ELF-1 (cell line): ENCODE data around the gene TMC7.

Source experiments
- DNase-seq: peaks from one replicate; pipeline ENCODE4 v3.0.0-alpha.2; 2016; ENCODE audit warnings: low read depth, low spot score

The TMC7 gene

DNA sequence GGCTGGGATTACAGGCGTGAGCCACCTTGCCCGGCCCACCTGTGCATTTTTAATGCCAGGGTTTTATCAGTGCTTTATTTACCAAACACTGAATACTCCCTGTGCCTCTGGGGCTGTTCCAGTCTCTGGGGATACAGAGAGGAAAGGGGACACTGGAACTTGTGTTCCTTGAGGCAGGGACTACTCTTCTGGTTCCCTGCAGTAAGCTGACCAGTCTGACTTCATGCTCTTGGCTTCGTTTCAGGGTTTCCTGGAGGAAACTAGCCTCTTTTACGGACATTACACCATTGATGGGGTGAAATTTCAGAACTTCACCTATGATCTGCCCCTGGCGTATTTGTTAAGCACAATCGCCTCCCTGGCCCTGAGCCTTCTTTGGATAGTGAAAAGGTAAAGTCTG is 46.2 kb downstream of the TMC7 start:
- DNase-seq, result peak; percentile 47

GRCh38 chr16:19031738-19032137 is 48.0 kb downstream of the TMC7 start:
- no peak for DNase-seq

GRCh38 chr16:19033761-19034160 is 50.0 kb downstream of the TMC7 start:
- no peak for DNase-seq

GRCh38 chr16:19040400-19040799 is 56.7 kb downstream of the TMC7 start:
- no peak for DNase-seq

DNA sequence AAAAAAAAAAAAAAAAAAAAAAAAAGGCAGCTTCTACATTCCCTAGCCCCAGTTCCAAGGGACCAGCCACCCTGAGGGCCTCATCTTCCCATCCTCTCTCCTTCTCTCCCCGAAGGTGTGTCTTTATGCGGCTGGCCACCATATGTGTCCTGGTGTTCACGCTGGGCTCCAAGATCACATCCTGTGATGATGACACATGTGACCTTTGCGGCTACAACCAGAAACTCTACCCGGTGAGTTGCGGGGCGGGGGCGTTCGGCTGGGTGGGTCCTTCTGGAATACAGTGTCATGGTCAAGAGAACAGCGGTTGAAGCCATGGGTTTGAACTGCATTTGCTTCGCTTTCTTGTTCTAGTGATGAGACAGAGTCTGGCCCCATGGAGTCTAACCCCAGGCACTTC is 61.0 kb downstream of the TMC7 start:
- DNase-seq, result no peak

GRCh38 chr16:19046062-19046461 is 62.3 kb downstream of the TMC7 start:
- no peak for DNase-seq

- DNase-seq, result no peak
Measured at GRCh38 chr16:19062706-19063105, 79.0 kb downstream of the TMC7 start.

DNA sequence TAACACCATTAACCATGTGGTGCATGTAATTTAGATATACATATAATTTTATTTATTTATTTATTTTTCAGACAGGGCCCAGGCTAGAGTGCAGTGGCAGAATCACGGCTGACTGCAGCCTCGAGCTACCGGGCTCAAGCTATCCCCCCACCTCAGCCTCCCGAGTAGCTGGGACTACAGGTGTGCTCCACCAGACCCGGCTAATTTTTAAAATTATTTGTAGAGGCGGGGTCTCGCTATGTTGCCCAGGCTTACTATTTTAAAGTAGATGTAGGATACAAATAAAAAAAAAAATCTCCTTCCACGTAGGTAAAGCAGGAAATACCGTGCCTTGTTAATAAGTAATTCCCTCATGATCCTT is 83.2 kb downstream of the TMC7 start:
- DNase-seq, result no peak

DNA sequence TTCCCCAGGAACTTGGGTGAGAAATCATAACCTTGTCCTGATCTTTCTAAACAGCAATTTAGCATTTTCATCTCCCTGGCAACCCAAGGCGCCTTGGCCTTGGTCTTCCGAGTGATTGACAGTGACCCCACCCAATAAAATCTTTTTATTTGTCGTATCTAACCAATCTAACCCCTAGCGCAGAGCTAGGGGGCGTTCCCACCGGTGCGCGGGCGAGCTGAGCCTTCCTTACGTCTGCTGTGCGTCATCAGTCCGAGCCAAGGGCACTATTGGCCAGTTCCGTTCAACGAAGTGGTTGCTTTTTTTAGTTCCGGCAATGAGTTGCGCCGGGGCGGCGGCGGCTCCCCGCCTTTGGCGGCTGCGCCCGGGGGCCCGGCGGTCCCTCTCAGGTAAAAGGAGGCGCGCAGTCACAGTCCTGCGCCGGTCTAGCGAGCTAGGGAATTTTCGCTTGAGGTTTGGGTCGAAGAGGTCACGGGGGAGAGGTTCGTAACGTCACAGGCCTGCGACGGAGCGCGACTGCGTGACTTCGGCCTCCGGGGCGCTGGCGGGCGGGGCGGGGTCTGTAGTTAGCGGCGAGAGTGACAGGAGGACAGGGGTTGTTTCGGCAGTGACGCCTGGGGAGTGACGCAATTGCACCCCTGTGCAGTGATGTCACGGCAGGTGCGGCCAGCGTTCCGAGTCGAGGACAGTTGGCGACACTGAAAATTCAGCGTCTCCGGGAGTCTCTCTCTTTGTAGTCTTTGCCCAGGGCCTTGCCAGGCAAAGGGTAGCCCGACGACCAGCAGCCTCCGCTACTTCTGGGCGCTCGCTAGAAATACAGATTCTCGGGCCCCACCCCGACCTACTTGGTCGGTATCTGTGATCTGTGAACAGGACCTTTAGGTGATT is 83.9 kb downstream of the TMC7 start, which contains the start of gene COQ7:
Gene COQ7 (plus strand): TSS at position 266 of the 888 bp plus-strand sequence. CDS start 51 bp downstream, at position 317.
- peak; percentile 99 for DNase-seq

- no peak for DNase-seq
Measured at GRCh38 chr16:19068237-19068815, 84.6 kb downstream of the TMC7 start.

GRCh38 chr16:19071811-19072777 is 88.4 kb downstream of the TMC7 start:
- DNase-seq, result peak; percentile 56

DNA sequence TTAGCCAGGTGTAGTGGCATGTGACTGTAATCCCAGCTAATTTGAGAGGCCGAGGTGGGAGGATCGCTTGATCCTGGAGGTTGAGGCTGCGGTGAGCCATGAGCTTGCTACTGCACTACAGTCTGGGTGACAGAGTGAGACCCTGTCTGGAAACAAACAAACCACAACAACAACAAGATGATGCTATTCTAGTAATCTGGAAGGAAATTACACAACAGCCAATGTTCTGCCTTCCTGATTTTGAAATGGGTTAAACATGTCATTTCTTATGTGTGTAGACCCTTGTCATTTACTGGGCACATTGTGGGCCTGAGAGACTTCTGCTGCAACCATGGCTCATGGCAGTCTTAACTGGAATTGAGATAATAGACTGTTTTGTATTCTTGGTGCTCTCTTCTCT is 89.6 kb downstream of the TMC7 start:
- no peak for DNase-seq

DNA sequence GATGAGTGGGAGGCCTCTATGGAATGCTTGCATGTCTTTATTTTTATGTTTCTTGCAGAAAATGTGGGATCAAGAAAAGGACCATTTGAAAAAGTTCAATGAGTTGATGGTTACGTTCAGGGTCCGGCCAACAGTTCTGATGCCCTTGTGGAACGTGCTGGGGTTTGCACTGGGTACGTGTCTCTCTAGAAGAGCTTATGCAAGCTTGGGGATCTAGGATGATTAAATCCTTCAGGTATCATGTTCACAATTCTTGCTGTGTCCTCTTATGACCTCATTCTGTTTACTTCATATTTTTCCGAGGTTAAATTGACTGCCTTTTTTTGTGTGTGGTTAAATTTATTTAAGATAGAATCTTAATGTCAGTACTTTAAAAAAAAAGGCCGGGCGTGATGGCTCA is 90.1 kb downstream of the TMC7 start:
- DNase-seq, result no peak

- DNase-seq, result no peak
Measured at GRCh38 chr16:19075511-19075910, 91.8 kb downstream of the TMC7 start.

DNA sequence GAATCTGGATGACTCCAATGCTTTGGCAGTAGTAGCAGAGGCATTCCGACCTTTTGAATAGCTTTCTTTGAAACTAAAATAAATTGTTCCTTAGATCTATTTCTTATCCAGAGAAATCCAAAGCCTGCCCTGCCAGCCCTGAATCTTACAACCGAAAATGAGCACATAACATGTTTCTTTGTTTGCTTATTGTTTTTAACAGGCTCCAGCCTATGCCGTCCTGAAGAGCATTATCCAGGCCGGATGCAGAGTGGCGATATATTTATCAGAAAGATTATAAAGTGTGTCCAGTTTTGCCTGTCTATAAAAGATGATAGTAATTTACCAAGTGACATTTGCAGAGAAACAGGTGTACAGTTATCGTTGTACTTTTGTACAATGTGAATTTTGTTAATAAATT is 94.1 kb downstream of the TMC7 start:
- no peak for DNase-seq

DNA sequence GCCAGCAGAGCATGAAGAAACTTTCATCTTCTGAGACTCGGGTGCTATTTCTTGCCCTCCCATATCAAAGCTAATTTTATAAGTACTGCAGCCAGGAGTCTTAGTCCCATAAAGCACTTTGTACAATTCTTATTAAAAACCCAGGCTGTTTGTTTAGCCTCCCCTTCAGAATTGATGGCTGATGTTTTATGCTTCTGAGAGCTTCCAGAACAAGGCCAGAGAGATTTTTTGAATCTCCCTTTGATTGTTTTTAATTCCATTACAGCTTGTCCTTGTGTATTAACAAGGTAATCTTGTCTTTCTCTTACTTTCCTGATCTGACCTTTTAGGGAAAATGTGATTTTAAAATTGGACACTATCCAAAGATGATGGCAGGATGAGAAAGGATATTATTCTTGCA is 99.9 kb downstream of the TMC7 start:
- no peak for DNase-seq

DNA sequence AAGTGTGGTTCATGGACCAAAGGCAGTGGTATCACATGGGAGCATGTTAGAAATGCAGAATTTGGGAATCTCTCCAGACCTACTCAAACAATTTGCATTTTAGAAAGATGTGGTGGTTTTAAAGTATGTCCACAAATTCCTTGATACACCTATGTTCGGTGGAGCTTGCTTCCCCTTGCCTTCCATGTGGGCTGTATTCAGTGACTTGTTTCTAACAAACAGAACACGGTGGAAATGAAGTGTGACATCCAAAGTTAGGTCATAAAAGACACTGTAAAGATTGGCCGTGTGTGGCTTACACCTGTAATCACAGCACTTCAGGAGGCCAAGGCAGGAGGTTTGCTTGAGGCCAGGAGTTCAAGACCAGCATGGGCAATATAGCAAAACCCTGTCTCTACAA is 100.4 kb downstream of the TMC7 start:
- DNase-seq, result no peak

DNA sequence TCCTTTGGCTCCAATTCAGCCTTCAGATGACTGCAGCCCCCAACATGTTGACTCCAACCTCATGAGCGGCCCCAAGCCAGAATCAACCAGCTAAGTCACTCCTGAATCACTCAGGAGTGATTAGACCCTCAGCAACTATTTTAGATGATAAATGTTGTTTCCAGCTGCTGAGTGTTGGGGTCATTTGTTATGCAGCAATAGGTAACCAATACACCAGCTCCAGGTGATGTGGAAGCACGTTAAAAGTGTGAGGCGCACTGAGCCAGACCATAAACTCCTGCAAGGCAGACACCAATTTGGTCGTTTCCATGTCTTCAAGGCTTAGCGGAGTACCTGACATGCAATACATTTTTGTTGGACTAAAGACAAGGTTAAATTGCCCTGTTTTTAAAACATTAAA is 101.1 kb downstream of the TMC7 start:
- no peak for DNase-seq

- DNase-seq, result peak; percentile 44
Measured at GRCh38 chr16:19085679-19086200, 102.0 kb downstream of the TMC7 start.

GRCh38 chr16:19086322-19087199 is 102.8 kb downstream of the TMC7 start:
- peak; percentile 96 for DNase-seq
